Measurements from ENCODE around the gene UGT2B15.

DNA sequence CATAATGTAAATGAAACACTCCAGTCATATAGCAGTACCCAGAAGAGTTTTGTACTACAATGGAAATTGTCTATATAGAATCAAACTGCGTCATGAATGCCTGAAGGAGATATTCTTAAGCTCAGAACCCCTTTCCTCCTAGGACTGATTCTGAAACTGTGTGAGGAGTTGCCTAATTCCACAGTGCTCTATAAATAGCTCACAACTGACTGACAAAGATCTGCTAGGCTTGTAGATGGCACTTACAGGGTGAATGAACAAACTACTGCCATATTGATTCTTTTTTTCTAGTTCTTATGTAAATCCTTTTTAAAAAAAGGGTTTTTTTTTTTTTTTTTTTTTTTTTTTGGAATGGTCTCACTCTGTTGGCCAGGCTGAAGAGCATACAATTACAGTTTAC is 64.2 kb downstream of the UGT2B15 start:
- TF ChIP-seq, protein P1, sequence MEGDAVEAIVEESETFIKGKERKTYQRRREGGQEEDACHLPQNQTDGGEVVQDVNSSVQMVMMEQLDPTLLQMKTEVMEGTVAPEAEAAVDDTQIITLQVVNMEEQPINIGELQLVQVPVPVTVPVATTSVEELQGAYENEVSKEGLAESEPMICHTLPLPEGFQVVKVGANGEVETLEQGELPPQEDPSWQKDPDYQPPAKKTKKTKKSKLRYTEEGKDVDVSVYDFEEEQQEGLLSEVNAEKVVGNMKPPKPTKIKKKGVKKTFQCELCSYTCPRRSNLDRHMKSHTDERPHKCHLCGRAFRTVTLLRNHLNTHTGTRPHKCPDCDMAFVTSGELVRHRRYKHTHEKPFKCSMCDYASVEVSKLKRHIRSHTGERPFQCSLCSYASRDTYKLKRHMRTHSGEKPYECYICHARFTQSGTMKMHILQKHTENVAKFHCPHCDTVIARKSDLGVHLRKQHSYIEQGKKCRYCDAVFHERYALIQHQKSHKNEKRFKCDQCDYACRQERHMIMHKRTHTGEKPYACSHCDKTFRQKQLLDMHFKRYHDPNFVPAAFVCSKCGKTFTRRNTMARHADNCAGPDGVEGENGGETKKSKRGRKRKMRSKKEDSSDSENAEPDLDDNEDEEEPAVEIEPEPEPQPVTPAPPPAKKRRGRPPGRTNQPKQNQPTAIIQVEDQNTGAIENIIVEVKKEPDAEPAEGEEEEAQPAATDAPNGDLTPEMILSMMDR (IDR thresholded peaks at IDR 0.05 in 8 of 11, conservative IDR thresholded peaks at IDR 0.05 in 3 of 11): no peak
- no peak for TF ChIP-seq POLR2A (IDR thresholded peaks at IDR 0.05)
